HG02840 (cell line): ENCODE data around the gene TJP3.

Experiments used
- ATAC-seq: cut with Tn5 transposase; IDR thresholded peaks from one replicate; pipeline ENCODE4 v1.9.1; 2021; ENCODE audit warnings: mild to moderate bottlenecking, moderate library complexity, moderate number of reproducible peaks; ENCODE audit not compliant: unreplicated experiment, low FRiP score

Gene TJP3

GRCh38 chr19:3712663-3713611 lies 4.8 kb downstream of the TJP3 start:
- ATAC-seq, result no peak

GRCh38 chr19:3716147-3716668 lies 8.0 kb downstream of the TJP3 start:
- no peak for ATAC-seq

GRCh38 chr19:3719868-3720267 lies 11.7 kb downstream of the TJP3 start:
- ATAC-seq, result no peak

- ATAC-seq, result no peak
Measured at GRCh38 chr19:3720349-3720917, 12.2 kb downstream of the TJP3 start.

GRCh38 chr19:3721131-3721886 lies 13.1 kb downstream of the TJP3 start:
- no peak for ATAC-seq

GRCh38 chr19:3721887-3722442 lies 13.8 kb downstream of the TJP3 start:
- no peak for ATAC-seq

GRCh38 chr19:3722443-3723109 lies 14.4 kb downstream of the TJP3 start:
- ATAC-seq, result no peak

GRCh38 chr19:3723110-3723488 lies 14.9 kb downstream of the TJP3 start:
- no peak for ATAC-seq

- ATAC-seq, result no peak
Measured at GRCh38 chr19:3723883-3724282, 15.7 kb downstream of the TJP3 start.

GRCh38 chr19:3725121-3725520 lies 16.9 kb downstream of the TJP3 start:
- ATAC-seq, result no peak

GRCh38 chr19:3725640-3726310 lies 17.6 kb downstream of the TJP3 start:
- ATAC-seq, result no peak

- no peak for ATAC-seq
Measured at GRCh38 chr19:3730457-3730958, 22.3 kb downstream of the TJP3 start.

- ATAC-seq, result no peak
Measured at GRCh38 chr19:3732108-3732507, 23.9 kb downstream of the TJP3 start.

GRCh38 chr19:3733549-3734309 lies 25.5 kb downstream of the TJP3 start:
- no peak for ATAC-seq

- ATAC-seq, result no peak
Measured at GRCh38 chr19:3734310-3734600, 26.1 kb downstream of the TJP3 start.

GRCh38 chr19:3736106-3736724 lies 28.0 kb downstream of the TJP3 start:
- no peak for ATAC-seq

- ATAC-seq, result no peak
Measured at GRCh38 chr19:3737487-3738205, 29.5 kb downstream of the TJP3 start.
